Measurements from ENCODE around the gene FOXI1. TPM values are rescaled to one million over a fixed set of nuclear protein-coding genes. Genes with fewer than 3 reads are reported as not detected.
A peak's percentile ranks its signal among the peaks of the same experiment; 100 is the strongest.
"Not testable (repeated sequence)": the region's sequence is repeated elsewhere in the genome, so short reads cannot be mapped to it uniquely, and the experiment has no call there.

Gene FOXI1
- total RNA-seq, 1 donor, result not detected

DNA sequence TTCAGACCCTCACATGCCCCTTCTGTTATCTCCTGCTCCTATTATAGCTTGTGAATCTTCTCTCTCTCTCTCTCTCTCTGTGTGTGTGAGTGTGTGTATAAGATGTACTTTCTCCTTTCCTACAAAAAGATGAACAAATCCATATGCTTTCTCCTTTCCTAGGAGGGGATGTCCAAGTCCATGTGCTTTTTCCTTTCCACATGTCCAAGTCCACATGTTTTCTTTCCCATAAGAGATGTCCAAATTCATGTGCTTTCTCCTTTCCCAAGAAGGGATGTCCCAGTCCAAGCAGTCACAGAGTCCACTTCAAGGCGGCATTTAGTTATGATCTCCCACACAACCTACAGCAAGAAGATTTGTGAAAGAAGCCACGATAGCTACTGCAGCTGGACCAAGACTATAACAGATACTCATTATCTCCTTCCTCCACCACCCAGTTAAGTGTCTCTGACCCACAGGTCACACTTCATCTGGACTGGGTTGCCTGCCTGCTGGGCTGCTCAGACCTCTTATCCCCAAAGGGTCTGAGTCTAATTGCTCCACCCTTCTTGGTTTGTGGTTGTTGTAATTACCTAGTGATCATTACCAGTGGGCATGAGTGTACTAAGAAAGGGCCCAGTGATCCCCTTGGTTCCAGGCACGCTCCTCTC lies 18.4 kb upstream of the FOXI1 start:
- TF ChIP-seq, protein P1, sequence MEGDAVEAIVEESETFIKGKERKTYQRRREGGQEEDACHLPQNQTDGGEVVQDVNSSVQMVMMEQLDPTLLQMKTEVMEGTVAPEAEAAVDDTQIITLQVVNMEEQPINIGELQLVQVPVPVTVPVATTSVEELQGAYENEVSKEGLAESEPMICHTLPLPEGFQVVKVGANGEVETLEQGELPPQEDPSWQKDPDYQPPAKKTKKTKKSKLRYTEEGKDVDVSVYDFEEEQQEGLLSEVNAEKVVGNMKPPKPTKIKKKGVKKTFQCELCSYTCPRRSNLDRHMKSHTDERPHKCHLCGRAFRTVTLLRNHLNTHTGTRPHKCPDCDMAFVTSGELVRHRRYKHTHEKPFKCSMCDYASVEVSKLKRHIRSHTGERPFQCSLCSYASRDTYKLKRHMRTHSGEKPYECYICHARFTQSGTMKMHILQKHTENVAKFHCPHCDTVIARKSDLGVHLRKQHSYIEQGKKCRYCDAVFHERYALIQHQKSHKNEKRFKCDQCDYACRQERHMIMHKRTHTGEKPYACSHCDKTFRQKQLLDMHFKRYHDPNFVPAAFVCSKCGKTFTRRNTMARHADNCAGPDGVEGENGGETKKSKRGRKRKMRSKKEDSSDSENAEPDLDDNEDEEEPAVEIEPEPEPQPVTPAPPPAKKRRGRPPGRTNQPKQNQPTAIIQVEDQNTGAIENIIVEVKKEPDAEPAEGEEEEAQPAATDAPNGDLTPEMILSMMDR (IDR thresholded peaks at IDR 0.05; ENCODE audit: insufficient read depth, low read length), result no peak
- H3K4me3 ChIP-seq (ENCODE audit: low read depth, low read length), result no peak overlapping the region
- DNase-seq (ENCODE audit: low read depth), result no peak

DNA sequence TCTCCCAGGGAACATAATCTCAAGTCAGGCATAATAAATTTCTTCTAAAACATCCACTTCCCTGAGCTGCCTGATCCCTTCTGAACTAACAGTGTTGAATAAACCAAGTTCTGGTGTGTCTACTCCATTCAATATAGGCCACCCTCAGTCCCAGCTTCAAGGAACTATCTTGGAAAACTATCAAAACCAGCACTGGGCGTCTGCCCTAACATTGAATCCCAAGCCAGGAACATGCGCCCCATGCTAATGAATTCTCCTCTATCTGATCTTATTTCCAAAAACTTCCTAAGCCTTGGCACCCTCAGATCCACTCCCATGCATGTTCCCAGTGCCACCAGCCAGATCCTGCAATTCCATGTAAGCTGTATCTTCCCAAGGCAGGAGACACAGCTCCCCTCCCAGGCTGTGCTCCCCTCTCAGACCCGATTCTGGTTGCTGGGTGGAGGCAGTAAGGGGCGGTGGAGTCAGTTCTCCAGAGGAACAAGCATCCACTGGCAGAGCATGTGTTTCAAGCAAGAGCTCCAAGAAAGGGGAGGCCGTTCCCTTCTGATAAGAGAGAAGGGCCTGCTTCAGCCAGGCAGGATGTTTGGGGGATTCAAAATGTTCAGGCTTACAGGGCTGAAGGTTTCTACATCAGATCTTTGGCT lies 13.1 kb upstream of the FOXI1 start:
- H3K4me3 ChIP-seq (ENCODE audit: low read depth, low read length), result no peak overlapping the region
- TF ChIP-seq, protein P1 (IDR thresholded peaks at IDR 0.05; ENCODE audit: insufficient read depth, low read length), result no peak
- DNase-seq (ENCODE audit: low read depth), result no peak

DNA sequence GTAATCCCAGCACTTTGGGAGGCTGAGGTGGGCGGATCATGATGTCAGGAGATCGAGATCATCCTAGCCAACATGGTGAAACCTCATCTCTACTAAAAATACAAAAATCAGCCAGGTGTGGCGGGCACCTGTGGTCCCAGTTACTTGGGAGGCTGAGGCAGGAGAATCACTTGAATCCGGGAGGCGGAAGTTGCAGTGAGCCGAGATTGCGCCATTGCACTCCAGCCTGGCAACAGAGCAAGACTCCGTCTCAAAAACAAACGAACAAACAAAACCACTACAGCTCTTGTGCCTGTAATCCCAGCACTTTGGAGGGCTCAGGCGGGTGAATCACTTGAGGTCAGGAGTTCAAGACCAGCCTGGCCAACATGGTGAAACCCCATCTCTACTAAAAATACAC lies 11.4 kb upstream of the FOXI1 start:
- not testable (repeated sequence) for DNase-seq (ENCODE audit: low read depth); H3K4me3 ChIP-seq (ENCODE audit: low read depth, low read length)

DNA sequence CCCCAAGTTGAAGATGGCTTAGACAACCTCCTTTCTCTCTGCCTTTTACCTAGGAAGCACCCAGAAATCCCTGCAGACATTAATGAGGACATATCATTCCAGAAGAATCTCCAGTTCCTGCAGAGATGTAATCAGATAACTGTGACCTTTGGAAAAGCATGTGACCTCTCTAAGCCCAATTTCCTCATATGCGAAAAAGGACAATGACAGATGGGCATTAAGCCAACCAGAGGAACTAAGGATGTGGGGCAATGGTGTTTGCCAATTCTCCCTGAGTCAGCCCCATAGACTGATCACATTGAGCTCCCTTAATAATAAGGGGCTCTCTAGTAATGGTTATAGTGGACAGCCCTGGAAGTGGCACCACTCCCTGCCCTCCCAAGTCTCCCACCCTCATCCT lies 10.1 kb upstream of the FOXI1 start:
- TF ChIP-seq, protein P1 (IDR thresholded peaks at IDR 0.05; ENCODE audit: insufficient read depth, low read length), result no peak
- no peak for DNase-seq (ENCODE audit: low read depth)

DNA sequence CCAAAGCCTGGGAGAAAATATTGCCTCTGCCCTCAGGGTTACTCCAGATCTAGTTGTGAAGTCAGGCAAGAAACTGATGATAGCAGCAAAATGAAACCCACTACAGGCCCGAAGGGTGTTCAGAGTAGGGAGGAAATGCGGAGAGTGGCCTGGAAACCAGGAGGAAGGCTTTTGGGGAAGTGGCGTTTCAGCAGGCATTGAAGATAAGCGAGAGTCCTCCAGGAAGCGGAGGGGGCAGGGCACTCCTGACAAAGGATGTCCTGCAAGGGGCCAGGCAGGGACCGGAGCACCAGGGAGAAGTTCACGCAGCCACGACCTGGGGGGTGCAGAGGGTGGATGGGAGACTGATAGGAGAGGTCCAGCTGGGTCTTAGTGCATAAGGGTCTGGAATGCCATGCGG lies 7.8 kb upstream of the FOXI1 start:
- DNase-seq (ENCODE audit: low read depth), result no peak
- TF ChIP-seq, protein P1 (IDR thresholded peaks at IDR 0.05; ENCODE audit: insufficient read depth, low read length), result no peak
- H3K4me3 ChIP-seq (ENCODE audit: low read depth, low read length), result no peak overlapping the region

More for the DNA sequence above, 10.1 kb upstream of the FOXI1 start:
- H3K4me3 ChIP-seq (ENCODE audit: low read depth, low read length), result no peak overlapping the region

GRCh38 chr5:170100066-170100943 lies 5.4 kb upstream of the FOXI1 start:
- DNase-seq (ENCODE audit: low read depth), result peak; percentile 87
- TF ChIP-seq, protein P1 (IDR thresholded peaks at IDR 0.05; ENCODE audit: insufficient read depth, low read length), result peak; percentile 68

GRCh38 chr5:170103447-170103846 lies 2.2 kb upstream of the FOXI1 start:
- DNase-seq (ENCODE audit: low read depth), result no peak
- TF ChIP-seq, protein P1 (IDR thresholded peaks at IDR 0.05; ENCODE audit: insufficient read depth, low read length), result no peak
- no peak overlapping the region for H3K4me3 ChIP-seq (ENCODE audit: low read depth, low read length)

More at GRCh38 chr5:170100066-170100943, 5.4 kb upstream of the FOXI1 start:
- no peak overlapping the region for H3K4me3 ChIP-seq (ENCODE audit: low read depth, low read length)

Data from fibroblast of the aortic adventitia (primary cell).